ENCODE results near the gene FOXP1. TPM values are rescaled to one million over a fixed set of nuclear protein-coding genes. Genes with fewer than 3 reads are reported as not detected.

Gene FOXP1
- total and polyA plus RNA-seq, 8 donors: 13.4 to 74.1 (median 44.1) TPM

GRCh38 chr3:71110385-71111222 is 472.9 kb downstream of the FOXP1 start:
- no peak for ATAC-seq
- no peak overlapping the region for H3K27ac ChIP-seq

GRCh38 chr3:71109977-71110285 is 473.6 kb downstream of the FOXP1 start:
- intact Hi-C loops (cut with DNase I): no loop called here
- no peak for FAIRE-seq
- Histone ChIP-seq H3K9me3 (no peaks in the 10 kb centered on the region), H3K4me3 (no peak overlapping the region), H3K27ac (no peak overlapping the region), H3K27me3 (no peaks in the 10 kb centered on the region), H3K4me1 (peaks cover 0 to 17% (median 15%) of the 10 kb centered on the region in 3 donors), H3K36me3 (peaks cover 0 to 18% (median 5%) of the 10 kb centered on the region in 3 donors)
- TF ChIP-seq CTCF (IDR thresholded peaks at IDR 0.05): no peak
- no peak for DNase-seq
- ATAC-seq: no peak
- 77 to 78% methylated on average over 3 of the region's 3 CpGs for WGBS, 2 donors

More at GRCh38 chr3:71110385-71111222, 472.9 kb downstream of the FOXP1 start:
- H3K9me3 ChIP-seq: no peaks in the 10 kb centered on the region
- peaks cover 0 to 17% (median 15%) of the 10 kb centered on the region in 3 donors for H3K4me1 ChIP-seq
- WGBS, 2 donors: 74 to 78% methylated on average over 8 of the region's 8 CpGs
- H3K4me3 ChIP-seq: no peak overlapping the region
- TF ChIP-seq CTCF (IDR thresholded peaks at IDR 0.05): no peak
- intact Hi-C loops (cut with DNase I): no loop called here
- FAIRE-seq (no peak), DNase-seq (no peak)
- no peaks in the 10 kb centered on the region for H3K27me3 ChIP-seq
- peaks cover 0 to 18% (median 5%) of the 10 kb centered on the region in 3 donors for H3K36me3 ChIP-seq

GRCh38 chr3:71109241-71109976 is 474.1 kb downstream of the FOXP1 start:
- peak in 3 of 4 donors; percentile 11 to 45 (median 22) for ATAC-seq
- Histone ChIP-seq H3K4me1 (peaks cover 0 to 18% (median 17%) of the 10 kb centered on the region in 3 donors), H3K9me3 (no peaks in the 10 kb centered on the region), H3K4me3 (no peak overlapping the region), H3K36me3 (peaks cover 0 to 18% (median 5%) of the 10 kb centered on the region in 3 donors), H3K27ac (peak overlapping the region in 2 of 4 donors; percentile 8 to 58), H3K27me3 (no peaks in the 10 kb centered on the region)
- intact Hi-C loops (cut with DNase I): no loop called here
- WGBS, 2 donors: 92% methylated on average over 8 of the region's 8 CpGs
- DNase-seq: no peak
- no peak for FAIRE-seq
- TF ChIP-seq CTCF (IDR thresholded peaks at IDR 0.05): no peak

- DNase-seq (no peak), ATAC-seq (peak; percentile 55 to 59 (median 56)), FAIRE-seq (no peak)
- intact Hi-C loops (cut with DNase I): no loop called here
- Histone ChIP-seq H3K36me3 (peaks cover 0 to 18% (median 5%) of the 10 kb centered on the region in 3 donors), H3K27ac (peak overlapping the region in 2 of 4 donors; percentile 47 to 58), H3K9me3 (no peaks in the 10 kb centered on the region), H3K4me3 (no peak overlapping the region), H3K27me3 (no peaks in the 10 kb centered on the region), H3K4me1 (peaks cover 7 to 30% (median 26%) of the 10 kb centered on the region in 3 donors)
- TF ChIP-seq CTCF (IDR thresholded peaks at IDR 0.05): no peak
- 20 to 22% methylated on average over 3 of the region's 3 CpGs for WGBS, 2 donors
These were observed 475.6 kb downstream of the FOXP1 start for GRCh38 chr3:71107926-71108325.
